Breast epithelium (tissue), 3 donors: ENCODE data around the gene PSG4.

ENCODE experiments used
- POLR2AphosphoS5 ChIP-seq, 3 donors: sonication (generic); formaldehyde crosslinking; IDR thresholded peaks; one replicate each; pipeline ENCODE4 v1.6.1; 2017; ENCODE audit warnings: antibody characterized with exemption in 3 of 3
- TF ChIP-seq, protein P1 (sequence below), 3 donors: fragments of 450-650 bp; IDR thresholded peaks; one replicate each; pipeline ENCODE4 v1.5.1; 2016 to 2017; ENCODE audit warnings: antibody characterized with exemption in 3 of 3, mild to moderate bottlenecking in 3 of 3, moderate library complexity in 3 of 3

DNA sequence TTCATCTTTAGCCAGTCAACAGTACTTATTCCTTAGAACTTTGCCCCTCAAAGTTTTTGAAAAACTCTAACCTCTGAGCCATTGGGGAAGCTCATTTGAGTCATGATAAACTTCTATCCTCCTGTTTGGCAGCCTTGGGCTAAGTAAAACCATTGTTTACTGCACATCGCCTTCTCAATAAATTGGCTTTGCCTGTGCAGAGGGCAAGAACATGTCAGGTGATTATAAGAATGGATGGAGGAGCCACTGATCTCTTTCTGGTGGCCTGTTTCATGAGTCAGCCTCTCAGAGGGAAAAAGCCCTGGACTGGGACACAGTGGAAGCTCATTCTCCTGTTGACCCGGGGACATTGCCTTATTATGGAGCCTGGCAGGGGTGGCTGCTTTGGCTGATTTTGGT is 19.4 kb upstream of the PSG4 start:
- no peak for TF ChIP-seq POLR2AphosphoS5 (IDR thresholded peaks at IDR 0.05)
- TF ChIP-seq, protein P1, sequence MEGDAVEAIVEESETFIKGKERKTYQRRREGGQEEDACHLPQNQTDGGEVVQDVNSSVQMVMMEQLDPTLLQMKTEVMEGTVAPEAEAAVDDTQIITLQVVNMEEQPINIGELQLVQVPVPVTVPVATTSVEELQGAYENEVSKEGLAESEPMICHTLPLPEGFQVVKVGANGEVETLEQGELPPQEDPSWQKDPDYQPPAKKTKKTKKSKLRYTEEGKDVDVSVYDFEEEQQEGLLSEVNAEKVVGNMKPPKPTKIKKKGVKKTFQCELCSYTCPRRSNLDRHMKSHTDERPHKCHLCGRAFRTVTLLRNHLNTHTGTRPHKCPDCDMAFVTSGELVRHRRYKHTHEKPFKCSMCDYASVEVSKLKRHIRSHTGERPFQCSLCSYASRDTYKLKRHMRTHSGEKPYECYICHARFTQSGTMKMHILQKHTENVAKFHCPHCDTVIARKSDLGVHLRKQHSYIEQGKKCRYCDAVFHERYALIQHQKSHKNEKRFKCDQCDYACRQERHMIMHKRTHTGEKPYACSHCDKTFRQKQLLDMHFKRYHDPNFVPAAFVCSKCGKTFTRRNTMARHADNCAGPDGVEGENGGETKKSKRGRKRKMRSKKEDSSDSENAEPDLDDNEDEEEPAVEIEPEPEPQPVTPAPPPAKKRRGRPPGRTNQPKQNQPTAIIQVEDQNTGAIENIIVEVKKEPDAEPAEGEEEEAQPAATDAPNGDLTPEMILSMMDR (IDR thresholded peaks at IDR 0.05) = no peak
